Measurements from ENCODE around the gene OR1L8. TPM values are rescaled to one million over a fixed set of nuclear protein-coding genes. Genes with fewer than 3 reads are reported as not detected.

Gene OR1L8
- total and polyA plus RNA-seq, 2 experiments from 2014 or later: not detected

DNA sequence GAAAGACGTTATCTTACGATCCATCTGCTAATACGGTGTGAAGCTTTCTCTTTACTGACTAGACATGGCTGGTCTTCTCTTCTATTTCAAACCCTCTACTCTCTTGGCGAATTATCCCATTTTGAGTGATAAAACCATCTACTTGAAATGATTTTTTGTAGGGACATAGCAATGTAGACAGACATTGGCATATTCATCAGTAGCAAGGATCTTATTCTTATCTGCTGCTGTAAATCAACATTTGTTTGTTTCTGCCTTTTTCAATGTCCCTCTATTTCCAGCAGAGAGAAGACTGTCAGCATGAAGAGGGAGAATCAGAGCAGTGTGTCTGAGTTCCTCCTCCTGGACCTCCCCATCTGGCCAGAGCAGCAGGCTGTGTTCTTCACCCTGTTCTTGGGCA lies 64.3 kb downstream of the OR1L8 start, which contains the start of gene OR1J4:
OR1J4 (plus strand) TSS at position 301 of the 400 bp plus-strand sequence; CDS start at position 301, 0 bp downstream.
- Histone ChIP-seq H3K79me2 (replicated peaks; ENCODE audit: insufficient read depth) (no peaks in the 10 kb centered on the region), H3F3A (replicated peaks; ENCODE audit: low read depth) (no peaks in the 10 kb centered on the region), H4K20me1 (replicated peaks; ENCODE audit: insufficient read depth) (no peaks in the 10 kb centered on the region), H3K9me2 (ENCODE audit: insufficient read depth) (no peaks in the 10 kb centered on the region), H3K27me3 (ENCODE audit: insufficient read depth) (peaks cover 7% of the 10 kb centered on the region; the same call in 1 of the 2 replicates), H3K36me3 (ENCODE audit: insufficient read depth) (no peaks in the 10 kb centered on the region; the same call in 1 of the 2 replicates), H3K4me1 (ENCODE audit: insufficient read depth) (no peaks in the 10 kb centered on the region), H3K4me2 (no peak within 1 kb of the TSS), H3K27ac (ENCODE audit: low read depth) (no peak within 1 kb of the TSS), H2AFZ (no peak within 1 kb of the TSS), H3K4me3 (no peak within 1 kb of the TSS)
- no peaks in the 10 kb centered on the region for H3K27me3 Mint-ChIP-seq (ENCODE audit: insufficient read depth, low read depth, poor library complexity)
- no peaks in the 10 kb centered on the region for H3K4me1 Mint-ChIP-seq
- TF ChIP-seq EZH2 (IDR thresholded peaks at IDR 0.05; ENCODE audit: low read depth, unreplicated experiment): no peak
- no peak within 1 kb of the TSS for H3K27ac Mint-ChIP-seq
- H3K9me3 Mint-ChIP-seq: peaks cover 34% of the 10 kb centered on the region
- H3K36me3 Mint-ChIP-seq (ENCODE audit: low read depth): no peaks in the 10 kb centered on the region; the same call in 2 of the 3 replicates
- DNase-seq (ENCODE audit: low spot score) (no peak), ATAC-seq (no peak)
- H3K4me3 Mint-ChIP-seq: no peak within 1 kb of the TSS

- no peaks in the 10 kb centered on the region for H3K4me1 Mint-ChIP-seq
- no peak overlapping the region for H3K27ac Mint-ChIP-seq
- Histone ChIP-seq H3K79me2 (replicated peaks; ENCODE audit: insufficient read depth) (no peaks in the 10 kb centered on the region), H3K27ac (ENCODE audit: low read depth) (no peak overlapping the region), H3K4me3 (no peak overlapping the region), H3K27me3 (ENCODE audit: insufficient read depth) (peaks cover 7% of the 10 kb centered on the region; the same call in 1 of the 2 replicates), H3K9me2 (ENCODE audit: insufficient read depth) (no peaks in the 10 kb centered on the region), H3F3A (replicated peaks; ENCODE audit: low read depth) (no peaks in the 10 kb centered on the region), H4K20me1 (replicated peaks; ENCODE audit: insufficient read depth) (no peaks in the 10 kb centered on the region), H3K4me2 (no peak overlapping the region), H3K4me1 (ENCODE audit: insufficient read depth) (no peaks in the 10 kb centered on the region), H3K36me3 (ENCODE audit: insufficient read depth) (no peaks in the 10 kb centered on the region), H2AFZ (no peak overlapping the region)
- H3K9me3 Mint-ChIP-seq: peaks cover 34% of the 10 kb centered on the region
- DNase-seq (ENCODE audit: low spot score) (no peak), ATAC-seq (no peak)
- H3K4me3 Mint-ChIP-seq: no peak overlapping the region
- H3K36me3 Mint-ChIP-seq (ENCODE audit: low read depth): no peaks in the 10 kb centered on the region; the same call in 2 of the 3 replicates
- H3K27me3 Mint-ChIP-seq (ENCODE audit: insufficient read depth, low read depth, poor library complexity): no peaks in the 10 kb centered on the region
- TF ChIP-seq REST (IDR thresholded peaks at IDR 0.05; ENCODE audit: unreplicated experiment) (no peak), ZNF462 (CRISPR knock-in tag; IDR thresholded peaks at IDR 0.05) (no peak), ETS1 (IDR thresholded peaks at IDR 0.05) (no peak), ZNF331 (CRISPR knock-in tag; IDR thresholded peaks at IDR 0.05; ENCODE audit: low read depth) (no peak), CREB1 (CRISPR knock-in tag; IDR thresholded peaks at IDR 0.05; ENCODE audit: low read depth) (no peak), POLR2AphosphoS5 (IDR thresholded peaks at IDR 0.05; ENCODE audit: low read depth) (no peak), EZH2phosphoT487 (IDR thresholded peaks at IDR 0.05; ENCODE audit: unreplicated experiment) (no peak)
- TF ChIP-seq, protein P1, sequence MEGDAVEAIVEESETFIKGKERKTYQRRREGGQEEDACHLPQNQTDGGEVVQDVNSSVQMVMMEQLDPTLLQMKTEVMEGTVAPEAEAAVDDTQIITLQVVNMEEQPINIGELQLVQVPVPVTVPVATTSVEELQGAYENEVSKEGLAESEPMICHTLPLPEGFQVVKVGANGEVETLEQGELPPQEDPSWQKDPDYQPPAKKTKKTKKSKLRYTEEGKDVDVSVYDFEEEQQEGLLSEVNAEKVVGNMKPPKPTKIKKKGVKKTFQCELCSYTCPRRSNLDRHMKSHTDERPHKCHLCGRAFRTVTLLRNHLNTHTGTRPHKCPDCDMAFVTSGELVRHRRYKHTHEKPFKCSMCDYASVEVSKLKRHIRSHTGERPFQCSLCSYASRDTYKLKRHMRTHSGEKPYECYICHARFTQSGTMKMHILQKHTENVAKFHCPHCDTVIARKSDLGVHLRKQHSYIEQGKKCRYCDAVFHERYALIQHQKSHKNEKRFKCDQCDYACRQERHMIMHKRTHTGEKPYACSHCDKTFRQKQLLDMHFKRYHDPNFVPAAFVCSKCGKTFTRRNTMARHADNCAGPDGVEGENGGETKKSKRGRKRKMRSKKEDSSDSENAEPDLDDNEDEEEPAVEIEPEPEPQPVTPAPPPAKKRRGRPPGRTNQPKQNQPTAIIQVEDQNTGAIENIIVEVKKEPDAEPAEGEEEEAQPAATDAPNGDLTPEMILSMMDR (conservative IDR thresholded peaks at IDR 0.05; ENCODE audit: low read depth in 2 of 2): no peak
Observed at GRCh38 chr9:122518226-122518625, 65.0 kb downstream of the OR1L8 start.
